NCI-H526 treated with DMSO at 0.1 percent for 48 hours (cell line): ENCODE data around the gene MAPT.
A peak's percentile ranks its signal among the peaks of the same experiment; 100 is the strongest.
"Not testable (repeated sequence)": the region's sequence is repeated elsewhere in the genome, so short reads cannot be mapped to it uniquely, and the experiment has no call there.

Source experiments
- DNase-seq: peaks from one replicate; lab custom pipeline; 2025; lab: John Stamatoyannopoulos, UW

The MAPT gene

DNA sequence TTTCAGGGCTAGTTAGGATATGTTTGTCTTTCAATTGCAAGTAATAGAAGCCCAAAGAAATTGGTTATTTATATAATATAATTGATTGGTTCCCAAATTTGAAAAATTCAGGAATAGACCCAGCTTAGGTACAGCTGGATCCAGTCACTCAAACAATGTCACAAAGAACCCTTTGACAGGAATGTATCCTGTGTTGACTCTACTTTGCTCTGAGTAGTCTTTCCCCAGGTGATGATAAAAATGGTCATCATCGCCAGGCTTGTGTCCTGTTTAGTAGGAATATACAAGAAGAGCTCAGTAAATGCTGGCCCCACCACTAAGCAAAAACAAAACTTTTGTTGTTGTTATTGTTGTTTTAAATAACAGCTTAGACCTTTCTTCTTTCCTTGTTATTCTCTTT lies 35.0 kb downstream of the MAPT start:
- DNase-seq: no peak

- no peak for DNase-seq
Observed at GRCh38 chr17:45930420-45930951, 36.1 kb downstream of the MAPT start.

DNA sequence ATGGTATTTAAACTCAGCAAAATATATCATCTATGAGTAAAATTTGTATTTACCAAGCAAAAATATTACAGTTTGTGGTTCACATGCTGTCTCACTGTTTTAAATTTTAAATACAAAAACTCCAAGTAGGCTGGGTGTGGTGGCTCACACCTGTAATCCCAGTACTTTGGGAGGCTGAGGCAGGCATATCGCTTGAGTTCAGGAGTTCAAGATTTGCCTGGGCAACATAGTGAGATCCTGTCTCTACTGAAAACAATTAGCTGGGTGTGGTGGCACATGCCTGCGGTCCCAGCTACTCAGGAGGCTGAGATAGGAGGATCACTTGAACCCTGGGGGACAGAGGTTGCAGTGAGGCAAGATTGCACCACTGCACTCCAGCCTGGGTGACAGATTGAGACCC lies 37.3 kb downstream of the MAPT start:
- DNase-seq: no peak

- no peak for DNase-seq
Observed at GRCh38 chr17:45934044-45934979, 40.0 kb downstream of the MAPT start.

DNA sequence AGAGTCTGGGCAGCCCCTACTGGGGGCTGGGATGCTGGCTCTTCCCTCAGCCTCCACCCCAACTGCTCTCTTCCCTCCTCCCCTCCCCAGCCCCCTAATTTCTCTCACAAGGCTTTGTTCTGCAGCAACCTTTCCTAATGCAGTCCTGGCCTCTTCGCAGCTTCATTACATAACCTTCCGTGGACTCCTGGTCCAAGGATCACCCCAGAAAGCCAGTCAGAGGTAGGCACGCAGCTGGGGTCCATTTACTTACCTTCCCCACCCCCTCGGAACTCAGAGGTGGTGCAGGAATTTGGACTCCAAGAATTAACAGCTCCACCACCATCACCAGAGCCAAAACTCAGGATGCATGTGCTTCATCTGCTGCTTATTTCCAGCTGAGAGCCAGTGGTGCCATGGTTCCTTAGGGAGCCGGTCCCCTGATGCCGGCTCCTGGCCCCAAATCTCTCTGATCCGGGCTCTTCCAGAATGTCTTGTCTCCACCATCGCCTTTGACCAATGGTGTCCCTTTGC lies 40.9 kb downstream of the MAPT start:
- no peak for DNase-seq

DNA sequence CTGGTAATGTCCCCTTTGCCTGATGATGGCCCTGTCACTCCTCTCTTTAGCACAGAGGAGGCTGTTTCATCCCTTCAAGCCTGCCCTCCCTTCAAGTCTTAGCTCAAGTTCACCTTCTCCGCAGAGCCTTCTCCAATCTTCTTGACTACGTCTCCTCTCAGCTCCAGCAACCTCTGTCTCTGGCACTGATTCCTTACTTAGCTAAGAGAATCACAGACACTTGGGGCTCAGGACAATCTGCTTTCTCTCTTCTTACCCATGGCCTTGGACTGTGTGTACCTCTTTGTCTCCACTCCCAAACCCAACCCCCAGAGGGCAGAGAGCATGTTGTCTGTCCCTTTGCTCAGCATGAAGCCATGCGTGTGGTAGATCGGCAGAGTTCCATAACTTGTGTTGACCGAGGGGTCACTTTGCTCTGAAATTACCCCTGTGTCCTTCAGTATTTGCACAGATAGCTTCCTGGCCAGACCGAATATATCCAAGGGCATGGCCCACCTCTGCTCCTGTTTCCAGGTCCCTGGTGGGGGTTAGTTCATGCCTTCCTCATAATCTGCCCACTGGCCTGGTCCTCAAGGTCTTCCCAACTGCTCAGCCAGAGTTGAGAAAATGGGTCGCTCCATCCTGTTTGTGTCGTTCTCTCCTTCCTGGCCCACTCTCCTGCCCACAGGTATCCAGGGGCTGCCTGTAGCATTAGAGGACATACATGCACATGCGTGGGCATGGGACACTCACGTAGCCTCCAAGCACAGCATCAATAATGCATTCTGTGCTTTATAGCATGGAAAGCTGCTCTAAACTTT lies 41.6 kb downstream of the MAPT start:
- DNase-seq: no peak

DNA sequence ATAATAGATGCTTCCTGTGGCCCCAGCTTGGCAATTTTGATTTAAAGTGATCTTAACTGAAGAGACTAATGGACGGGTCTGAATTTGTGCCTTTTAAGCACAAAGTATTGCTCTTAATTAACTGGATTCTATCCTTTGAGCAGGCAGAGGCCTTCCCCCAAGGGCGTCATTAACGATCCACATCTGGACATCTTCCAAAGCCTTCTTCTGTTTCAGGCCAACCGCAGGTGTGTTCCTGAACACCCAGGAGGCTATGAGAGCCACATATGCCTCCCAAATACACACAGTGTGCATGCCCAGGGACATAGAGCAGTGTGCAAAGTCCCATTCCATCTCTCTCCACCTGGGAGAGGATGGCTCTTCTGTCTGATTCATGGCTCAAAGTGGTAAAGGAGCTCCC lies 42.3 kb downstream of the MAPT start:
- no peak for DNase-seq

DNA sequence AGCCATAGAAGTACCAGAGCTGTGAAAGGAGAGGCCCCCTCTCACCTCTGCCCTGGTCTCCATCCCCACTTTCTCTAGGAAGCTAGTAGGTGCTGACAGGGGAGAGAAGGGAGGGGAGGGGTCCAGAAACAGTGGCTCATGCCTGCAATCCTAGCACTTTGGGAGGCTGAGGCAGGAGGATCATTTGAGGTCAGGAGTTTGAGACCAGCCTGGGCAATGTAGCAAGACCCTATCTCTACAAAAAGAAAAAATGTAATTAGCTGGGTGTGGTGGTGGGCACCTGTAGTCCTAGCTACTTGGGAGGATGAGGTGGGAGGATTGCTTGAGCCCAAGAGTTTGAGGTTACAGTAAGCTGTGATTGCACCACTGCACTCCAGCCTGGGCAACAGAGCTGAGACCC lies 42.8 kb downstream of the MAPT start:
- not testable (repeated sequence) for DNase-seq

GRCh38 chr17:45939395-45939794 lies 45.0 kb downstream of the MAPT start:
- no peak for DNase-seq

- DNase-seq: no peak
Observed at GRCh38 chr17:45940293-45940692, 45.9 kb downstream of the MAPT start.

DNA sequence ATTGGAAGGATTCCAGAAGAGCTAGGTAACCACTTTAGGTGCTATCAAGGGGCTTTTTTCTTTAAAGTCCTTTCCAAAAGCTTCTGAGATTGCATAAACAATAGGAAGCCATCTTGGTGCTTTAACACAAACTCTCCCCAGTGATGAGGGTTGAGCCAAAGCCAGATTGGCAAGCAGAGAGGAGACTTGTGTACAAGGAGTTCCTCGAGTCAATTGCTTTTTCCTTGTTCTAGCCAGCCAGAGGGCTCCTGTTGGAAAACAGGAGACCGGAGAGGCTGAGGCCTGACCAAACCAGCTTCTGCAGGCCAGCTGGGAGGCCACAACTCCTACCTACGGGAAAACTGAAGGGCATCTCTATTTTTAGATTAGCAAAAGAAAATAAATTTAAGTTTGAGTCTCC lies 46.5 kb downstream of the MAPT start:
- no peak for DNase-seq

- DNase-seq: no peak
Observed at GRCh38 chr17:45941395-45941794, 47.0 kb downstream of the MAPT start.

DNA sequence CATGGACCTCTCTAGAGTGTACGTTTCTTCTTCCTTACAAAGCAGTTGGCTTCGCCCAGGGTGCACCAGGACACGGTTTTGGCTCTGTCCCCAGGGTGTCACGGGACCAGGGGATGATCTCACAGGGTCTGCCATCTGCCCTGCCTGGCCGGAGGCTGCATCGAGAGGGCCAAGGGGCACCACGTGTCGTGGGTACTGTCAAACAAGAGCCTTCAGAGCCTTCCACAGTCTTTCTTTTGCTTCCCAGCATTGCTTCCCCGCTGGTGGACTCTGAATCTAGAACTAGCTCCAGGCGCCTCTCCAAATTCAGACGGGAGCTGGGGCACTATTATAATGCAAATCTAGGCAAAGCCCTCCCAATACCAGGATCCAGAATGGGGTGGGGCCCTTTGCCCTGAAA lies 47.9 kb downstream of the MAPT start:
- DNase-seq: no peak

- DNase-seq: no peak
Observed at GRCh38 chr17:45946841-45947256, 52.5 kb downstream of the MAPT start.

DNA sequence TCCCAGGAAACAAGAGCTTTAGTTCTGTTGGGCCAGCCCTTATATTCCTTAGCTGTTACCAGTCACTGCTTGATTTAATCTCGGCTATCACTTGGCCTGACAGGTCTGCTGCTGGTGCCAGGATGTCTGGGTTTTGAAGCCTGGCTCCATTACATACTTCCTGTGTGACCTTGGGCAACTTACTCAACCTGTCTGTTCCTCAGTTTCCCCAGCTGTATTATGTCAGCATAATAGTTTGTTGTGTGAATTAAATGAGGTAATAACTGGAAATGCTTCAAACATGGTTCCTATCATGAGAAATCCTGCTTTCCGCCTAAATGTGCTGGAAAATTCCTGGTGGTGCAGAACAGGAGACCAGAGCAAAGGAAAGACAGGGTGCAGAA lies 54.1 kb downstream of the MAPT start:
- no peak for DNase-seq

DNA sequence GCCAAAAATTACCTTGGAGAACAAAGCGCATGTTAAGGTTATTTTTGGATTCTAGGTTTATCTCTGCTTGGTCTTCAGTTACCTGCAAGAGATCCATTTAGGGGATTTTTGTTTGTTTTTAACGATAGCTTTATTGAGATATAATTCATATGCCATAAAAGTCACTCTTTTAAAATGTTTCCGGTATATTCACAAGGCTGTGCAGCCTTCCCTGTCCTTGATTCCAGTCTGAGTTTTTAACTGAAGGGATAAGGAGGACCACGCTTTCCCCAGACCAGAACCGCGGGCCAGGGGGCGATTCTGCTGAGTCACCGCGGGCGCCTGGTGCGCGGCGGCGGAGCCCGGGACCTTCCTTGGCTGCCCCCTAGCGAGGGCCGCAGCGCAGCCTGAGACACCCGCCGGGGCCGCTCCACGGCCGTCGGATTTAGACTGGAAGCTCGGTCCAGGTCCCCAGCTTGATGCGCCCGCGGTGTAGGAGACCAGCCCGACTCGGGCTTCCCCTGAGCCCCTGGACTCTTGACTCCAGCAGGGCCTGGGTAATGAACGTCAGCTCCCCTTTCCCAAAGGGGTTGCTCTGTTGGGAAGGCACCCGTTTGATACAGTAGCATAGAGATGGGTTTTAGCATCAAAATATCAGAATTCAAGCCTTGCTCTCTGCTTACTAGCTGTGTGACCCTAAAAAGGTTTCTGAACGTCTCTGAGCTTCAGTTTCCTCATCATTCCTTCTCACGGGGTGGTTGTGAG lies 54.7 kb downstream of the MAPT start:
- DNase-seq: peak; percentile 39

DNA sequence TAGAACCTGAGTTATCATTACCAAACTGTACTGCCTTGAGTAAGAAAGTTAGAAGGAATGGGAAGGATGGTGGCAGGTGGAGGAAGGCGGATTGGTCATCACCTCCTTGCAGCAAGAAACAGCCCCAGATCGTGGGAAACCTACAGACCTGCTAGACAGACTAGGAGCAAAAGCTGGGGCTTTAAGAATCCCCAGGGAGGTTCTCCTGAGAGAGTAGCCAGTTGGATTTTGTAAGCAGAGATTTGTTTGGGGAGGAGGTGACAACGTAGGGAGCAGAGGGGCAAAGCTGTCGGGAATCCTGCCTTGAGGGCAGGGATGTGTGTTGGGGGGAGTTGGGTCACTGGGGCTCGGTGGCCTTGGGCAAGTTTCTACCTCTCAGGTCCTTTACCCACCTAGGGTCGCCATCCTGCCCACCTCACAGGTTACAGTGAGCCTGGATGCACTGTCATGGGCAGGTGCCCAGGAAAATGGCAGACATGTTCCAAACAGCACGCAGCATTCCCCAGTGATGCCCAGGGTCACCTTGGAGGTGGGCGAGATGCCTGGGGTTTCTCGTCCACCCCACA lies 55.5 kb downstream of the MAPT start:
- DNase-seq: no peak

- no peak for DNase-seq
Observed at GRCh38 chr17:45950888-45951287, 56.5 kb downstream of the MAPT start.

DNA sequence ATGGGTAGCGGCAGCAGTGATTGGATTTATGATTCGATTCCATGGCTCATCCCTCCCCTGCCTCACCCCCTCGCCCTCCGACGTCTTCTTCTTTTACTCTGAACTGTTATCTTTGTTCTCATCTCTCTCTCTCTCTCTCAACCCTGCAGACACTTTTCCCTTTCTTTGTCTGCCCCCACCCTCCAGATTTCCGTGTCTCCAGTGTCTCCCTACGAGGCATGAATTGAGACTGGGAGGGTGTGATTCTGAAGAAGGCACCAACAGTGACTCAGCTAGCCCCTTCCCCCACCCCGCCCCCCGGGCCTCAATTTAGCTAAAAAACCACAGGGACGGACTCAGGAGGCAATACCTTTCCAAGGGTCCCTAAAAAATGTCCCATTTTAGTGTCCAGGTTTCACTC lies 57.0 kb downstream of the MAPT start:
- no peak for DNase-seq

DNA sequence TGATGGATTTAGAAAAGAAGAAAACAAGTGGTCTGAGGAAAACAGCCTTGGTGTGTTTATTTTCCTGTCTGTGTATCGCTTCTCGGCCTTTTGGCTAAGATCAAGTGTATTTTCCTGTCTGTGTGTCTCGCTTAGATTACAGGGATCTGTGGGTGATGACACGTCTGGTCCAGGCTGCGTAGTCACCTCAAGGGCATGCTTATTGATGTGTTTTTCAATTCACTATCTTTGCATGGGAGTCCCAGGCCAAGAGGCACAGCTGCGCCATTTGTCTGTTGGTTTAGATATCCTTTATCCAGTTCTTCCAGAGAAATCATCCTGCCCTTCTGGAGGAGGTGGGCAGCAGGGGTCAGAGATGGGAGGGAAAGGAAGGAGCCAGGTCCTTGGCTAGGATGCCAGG lies 57.6 kb downstream of the MAPT start:
- DNase-seq: no peak

GRCh38 chr17:45952814-45953320 lies 58.5 kb downstream of the MAPT start:
- no peak for DNase-seq
